Femur (tissue), 1 donor: ENCODE measurements around the gene ALDH3A2.
"Not testable (repeated sequence)": the region's sequence is repeated elsewhere in the genome, so short reads cannot be mapped to it uniquely, and the experiment has no call there.

Experiments
- DNase-seq: peaks from one replicate; pipeline ENCODE4 v3.0.0-alpha.2; 2017

The ALDH3A2 gene

GRCh38 chr17:19651451-19652238 lies 3.1 kb downstream of the ALDH3A2 start:
- DNase-seq, result no peak

DNA sequence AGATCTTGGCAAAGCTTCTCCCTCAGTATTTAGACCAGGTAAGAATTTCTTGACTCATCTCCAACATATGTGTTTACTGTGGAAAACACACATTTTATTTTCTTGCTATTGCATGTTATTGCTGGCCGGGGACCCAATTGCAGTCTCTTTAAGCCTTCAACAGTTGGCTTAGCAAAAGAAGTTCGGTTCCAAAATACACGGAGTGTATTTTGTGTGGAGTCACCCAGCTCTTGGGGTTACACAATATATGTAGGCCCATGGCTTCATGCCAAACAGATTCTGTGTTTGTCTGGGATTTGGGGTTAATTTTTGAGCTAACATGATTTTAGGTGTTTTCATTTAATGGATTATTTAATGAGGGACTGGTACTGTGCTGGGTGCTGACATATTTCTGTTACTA lies 4.0 kb downstream of the ALDH3A2 start:
- no peak for DNase-seq

DNA sequence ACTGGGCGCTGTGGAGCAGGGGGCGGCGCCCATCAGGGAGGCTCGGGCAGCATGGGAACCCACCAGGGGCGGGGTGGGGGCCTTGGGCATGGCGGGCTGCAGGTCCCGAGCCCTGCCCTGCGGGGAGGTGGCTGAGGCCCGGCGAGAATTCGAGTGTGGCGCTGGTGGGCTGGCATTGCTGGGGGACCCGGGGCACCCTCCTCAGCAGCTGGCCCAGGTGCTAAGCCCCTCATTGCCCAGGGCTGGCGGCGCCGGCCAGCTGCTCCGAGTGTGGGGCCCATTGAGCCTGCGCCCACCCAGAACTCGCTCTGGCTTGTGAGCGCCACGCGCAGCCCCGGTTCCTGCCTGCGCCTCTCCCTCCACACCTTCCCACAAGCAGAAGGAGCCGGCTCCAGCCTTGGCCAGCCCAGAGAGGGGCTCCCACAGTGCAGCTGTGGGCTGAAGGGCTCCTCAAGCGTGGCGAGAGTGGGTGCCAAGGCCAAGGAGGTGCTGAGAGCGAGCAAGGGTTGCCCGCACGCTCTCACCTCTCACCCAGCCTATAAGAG lies 5.9 kb downstream of the ALDH3A2 start:
- DNase-seq, result no peak

- no peak for DNase-seq
These were observed 6.3 kb downstream of the ALDH3A2 start for GRCh38 chr17:19654896-19655295.

- DNase-seq, result no peak
These were observed 7.8 kb downstream of the ALDH3A2 start for GRCh38 chr17:19656336-19656735.

DNA sequence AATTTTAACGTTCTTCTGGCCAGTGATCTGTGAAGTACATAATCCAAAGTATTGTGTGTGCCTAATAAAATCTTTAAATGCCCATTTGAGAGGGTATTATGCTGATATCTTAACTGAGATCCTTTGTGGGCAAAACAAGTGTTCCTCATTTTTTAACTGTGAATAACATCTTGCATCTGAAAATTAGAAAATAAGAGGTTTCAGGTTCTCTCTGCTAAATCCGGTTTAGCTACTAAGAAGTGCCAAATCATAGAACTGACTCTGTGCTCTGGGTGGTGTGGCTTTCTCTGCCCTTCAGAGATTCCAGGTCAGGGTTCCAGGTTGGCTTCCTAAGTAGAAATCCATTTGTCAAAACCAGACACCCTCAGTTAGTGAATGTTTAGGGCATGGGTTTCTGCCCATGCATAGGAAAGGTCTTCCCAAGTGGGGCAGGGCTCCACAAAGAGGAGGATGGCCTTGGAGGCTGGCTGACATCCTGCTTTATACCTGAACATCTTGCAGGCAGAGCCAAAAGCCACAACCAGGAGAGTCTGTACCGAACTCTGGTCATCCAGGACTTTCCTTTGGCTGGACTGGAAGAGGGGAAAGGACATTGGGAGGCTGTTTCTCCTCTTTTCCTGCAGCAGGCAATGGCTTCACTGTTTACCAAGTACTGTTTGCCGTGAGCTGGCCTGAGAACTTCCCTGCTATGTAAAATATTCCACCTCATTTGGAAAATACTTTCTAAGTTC lies 8.5 kb downstream of the ALDH3A2 start:
- DNase-seq, result no peak

- DNase-seq, result no peak
These were observed 11.0 kb downstream of the ALDH3A2 start for GRCh38 chr17:19659366-19660177.

DNA sequence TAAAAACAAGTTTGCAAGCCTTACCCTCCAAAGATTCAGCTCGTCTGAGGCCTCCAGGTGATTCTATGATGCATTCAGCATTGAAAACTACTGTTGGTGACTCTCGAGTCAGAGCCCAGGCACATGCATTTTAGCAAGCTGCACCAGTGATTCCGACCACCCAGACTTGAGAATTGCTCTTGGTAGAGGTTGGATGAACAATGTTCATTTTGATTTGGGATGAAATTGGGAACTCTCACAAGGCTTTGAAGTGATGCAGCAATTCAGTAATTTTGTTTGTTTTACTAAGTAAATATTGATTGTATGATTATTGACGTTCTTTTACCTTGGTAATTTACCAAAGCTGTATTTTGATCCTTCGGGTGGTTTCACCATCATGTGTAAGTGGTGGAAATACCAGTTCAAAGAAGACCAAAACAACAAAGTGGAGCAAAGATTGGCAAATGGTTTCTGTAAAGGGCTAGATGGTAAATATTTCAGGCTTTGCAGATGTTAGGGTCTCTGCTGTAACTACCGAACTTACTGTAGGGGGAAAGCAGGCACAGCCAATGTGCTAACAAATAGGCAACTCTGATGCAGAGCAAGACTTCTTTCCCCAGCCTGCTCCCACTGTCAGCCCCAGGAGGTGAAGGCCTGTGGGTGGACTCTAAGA lies 11.8 kb downstream of the ALDH3A2 start:
- no peak for DNase-seq

- DNase-seq, result no peak
These were observed 12.6 kb downstream of the ALDH3A2 start for GRCh38 chr17:19661121-19661520.

DNA sequence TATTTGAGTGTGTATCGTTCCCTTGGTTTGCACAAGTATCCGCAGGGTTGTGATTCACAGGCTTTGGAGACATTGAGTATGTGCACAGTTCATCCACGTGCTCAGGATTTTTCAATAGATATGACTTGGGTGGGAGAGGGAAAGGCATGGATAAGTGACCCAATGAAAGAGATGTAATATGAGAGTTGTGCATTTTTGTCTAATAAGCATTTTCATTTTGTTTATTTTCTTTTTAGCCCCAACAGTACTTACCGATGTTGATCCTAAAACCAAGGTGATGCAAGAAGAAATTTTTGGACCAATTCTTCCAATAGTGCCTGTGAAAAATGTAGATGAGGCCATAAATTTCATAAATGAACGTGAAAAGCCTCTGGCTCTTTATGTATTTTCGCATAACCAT lies 14.5 kb downstream of the ALDH3A2 start:
- DNase-seq, result no peak

DNA sequence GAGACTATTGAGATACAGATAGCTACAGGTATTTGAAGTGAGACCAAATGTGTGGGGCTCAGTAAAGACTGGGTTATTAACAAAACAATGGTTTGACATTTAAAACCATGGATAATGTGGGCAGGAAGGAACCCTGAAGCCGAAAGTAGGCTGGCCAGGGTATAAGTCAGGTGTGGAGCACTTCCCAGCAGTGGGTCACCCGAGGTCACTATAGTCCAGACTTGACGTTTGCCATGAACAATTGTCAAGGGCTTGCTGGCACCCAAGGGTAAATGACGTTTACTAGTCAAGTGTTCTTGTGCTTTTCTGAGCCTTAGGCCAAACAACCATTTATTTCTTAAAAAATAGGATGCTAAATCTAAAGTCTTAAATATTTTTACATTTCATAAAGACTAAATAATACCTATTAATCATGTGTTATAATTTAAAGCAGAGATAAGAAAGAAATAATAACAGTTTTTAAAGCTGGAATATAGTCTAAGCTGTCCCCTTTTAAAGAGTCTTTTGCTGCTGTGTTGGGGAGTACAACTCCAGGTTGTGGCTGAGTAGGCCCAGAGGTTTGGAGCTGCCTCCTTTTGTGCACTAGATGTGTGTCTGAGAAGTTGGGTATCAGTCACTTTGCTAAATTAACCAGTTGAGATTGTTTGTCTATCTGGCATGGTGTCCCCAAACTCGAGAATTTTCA lies 15.7 kb downstream of the ALDH3A2 start:
- DNase-seq, result no peak

GRCh38 chr17:19664821-19665181 lies 16.2 kb downstream of the ALDH3A2 start:
- DNase-seq, result no peak

- not testable (repeated sequence) for DNase-seq
These were observed 21.1 kb downstream of the ALDH3A2 start for GRCh38 chr17:19669680-19670079.

- no peak for DNase-seq
These were observed 22.4 kb downstream of the ALDH3A2 start for GRCh38 chr17:19670908-19671307.

DNA sequence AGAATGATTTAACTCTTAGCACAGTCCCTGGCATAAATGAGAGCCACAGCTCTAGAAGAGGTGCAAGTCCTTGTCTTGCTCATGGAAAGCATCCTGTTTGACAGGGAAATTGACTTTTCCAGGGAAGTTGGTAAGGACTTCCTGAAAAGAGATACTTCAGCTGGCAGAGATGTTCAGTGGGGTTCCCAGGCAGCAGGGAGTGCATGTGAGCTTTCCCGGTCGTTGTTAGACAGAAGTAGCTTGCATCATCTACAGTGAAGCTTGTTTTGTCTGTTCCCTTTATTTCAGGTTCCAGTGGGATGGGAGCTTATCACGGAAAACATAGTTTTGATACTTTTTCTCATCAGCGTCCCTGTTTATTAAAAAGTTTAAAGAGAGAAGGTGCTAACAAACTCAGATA lies 22.9 kb downstream of the ALDH3A2 start:
- no peak for DNase-seq

- DNase-seq, result peak; percentile 45
These were observed 23.6 kb downstream of the ALDH3A2 start for GRCh38 chr17:19672009-19672750.

GRCh38 chr17:19673623-19674022 lies 25.1 kb downstream of the ALDH3A2 start:
- DNase-seq, result no peak

GRCh38 chr17:19676896-19677295 lies 28.3 kb downstream of the ALDH3A2 start:
- no peak for DNase-seq

DNA sequence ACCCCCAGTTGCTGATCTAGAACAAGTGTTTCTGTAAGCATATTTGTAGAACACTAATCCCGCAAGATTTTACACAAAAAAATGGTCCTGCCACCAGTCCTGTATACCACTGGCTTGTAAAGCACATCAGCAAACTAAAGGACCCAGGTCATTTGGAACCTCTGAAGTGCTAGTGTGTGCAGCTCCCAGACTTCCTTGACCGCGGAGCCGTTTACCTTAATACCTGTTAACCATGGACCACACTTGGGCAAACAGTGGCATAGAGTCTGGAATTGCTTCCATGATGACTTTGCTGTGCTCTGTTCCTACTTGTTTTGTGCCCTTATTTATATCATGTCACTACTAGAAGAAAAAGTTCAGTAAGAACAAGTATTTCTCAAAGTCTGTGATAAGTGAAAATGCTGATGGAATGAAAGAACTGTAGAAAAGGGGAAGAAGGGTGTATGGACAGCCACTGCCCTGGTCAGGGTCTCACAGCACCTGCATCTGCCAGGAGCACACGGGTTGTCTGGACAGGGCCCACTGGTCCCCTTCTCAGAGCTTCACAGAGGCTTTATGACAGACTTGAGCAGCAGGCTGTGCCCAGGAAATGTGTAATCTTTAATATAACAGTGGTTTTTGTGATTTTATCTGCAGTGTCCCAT lies 29.3 kb downstream of the ALDH3A2 start:
- no peak for DNase-seq

DNA sequence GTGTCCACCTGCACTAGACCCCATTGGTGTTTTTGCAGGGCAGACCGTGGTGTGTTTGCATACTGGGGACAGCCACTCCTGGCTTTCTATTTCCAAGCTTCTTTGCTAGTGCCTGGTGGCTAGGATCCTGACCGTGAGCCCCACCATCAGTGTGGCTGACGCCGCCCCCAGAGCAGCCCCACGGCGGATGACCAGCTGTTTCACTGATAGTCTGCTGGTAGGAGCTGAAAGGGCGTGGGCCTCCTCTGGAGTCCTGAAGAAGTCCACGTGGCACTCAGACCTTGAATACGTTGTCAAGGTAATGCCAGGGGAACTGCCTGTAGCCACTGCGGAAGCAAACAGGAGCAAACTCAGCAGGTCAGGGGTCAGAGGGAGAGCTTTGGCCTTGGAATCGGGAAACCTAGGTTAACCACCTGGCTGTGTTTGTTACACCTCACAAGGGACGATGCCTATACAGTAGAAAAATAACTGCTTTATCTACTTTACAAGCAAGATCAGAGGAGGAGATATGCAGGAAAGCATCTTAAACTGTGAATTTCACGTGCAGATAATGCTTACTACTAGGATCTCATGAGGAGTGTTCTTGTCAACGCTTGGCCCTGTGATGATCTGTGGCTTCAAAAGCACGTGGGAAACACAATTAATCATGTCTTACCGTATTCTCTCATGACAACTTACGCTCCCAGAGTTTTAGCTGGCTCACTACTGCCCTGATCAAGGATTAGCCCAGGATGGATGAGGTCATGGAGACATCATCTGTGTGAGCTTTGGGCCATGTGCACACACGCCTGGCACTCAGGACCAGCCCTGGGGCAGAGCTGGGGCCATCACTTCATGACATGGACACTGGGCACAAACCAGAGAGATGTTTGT lies 30.3 kb downstream of the ALDH3A2 start:
- no peak for DNase-seq
